Spleen (tissue), 13 donors: Measurements from ENCODE around the gene RRAGD. TPM values are rescaled to one million over a fixed set of nuclear protein-coding genes. Genes with fewer than 3 reads are reported as not detected.

Experiments
- DNase-seq: peaks from one replicate; pipeline ENCODE4 v3.0.0-alpha.2; 2020
- H3K27ac ChIP-seq, 8 donors: fragments of 200-600 bp; sonication (generic) in 7 of 8; 1 replicate in 4 of 8; 2 replicates in 4 of 8; pipeline versions ENCODE4 v1.5.0 to v1.8.0; 2016 to 2021; ENCODE audit warnings: inconsistent platforms in 4 of 8, mild to moderate bottlenecking in 4 of 8, moderate library complexity in 1 of 8
- H3K27me3 ChIP-seq, 7 donors: fragments of 200-600 bp; sonication (generic) in 6 of 7; replicated peaks in 1 of 7; 1 replicate in 4 of 7; 2 replicates in 3 of 7; pipeline versions ENCODE4 v1.5.0 to v1.8.0; 2016 to 2021; ENCODE audit warnings: inconsistent platforms in 3 of 7, mild to moderate bottlenecking in 1 of 7
- H3K36me3 ChIP-seq, 6 donors: fragments of 200-600 bp; sonication (generic) in 5 of 6; 1 replicate in 4 of 6; 2 replicates in 2 of 6; pipeline versions ENCODE4 v1.5.0 to v1.8.0; 2016 to 2021; ENCODE audit warnings: inconsistent platforms in 2 of 6
- H3K4me1 ChIP-seq, 6 donors: fragments of 200-600 bp; sonication (generic) in 5 of 6; 1 replicate in 3 of 6; 2 replicates in 3 of 6; pipeline versions ENCODE4 v1.5.0 to v1.8.0; 2016 to 2021; ENCODE audit warnings: inconsistent platforms in 3 of 6
- H3K4me3 ChIP-seq, 8 donors: fragments of 200-600 bp; sonication (generic) in 7 of 8; 1 replicate in 4 of 8; 2 replicates in 4 of 8; pipeline versions ENCODE4 v1.5.0 to v1.8.0; 2016 to 2021; ENCODE audit warnings: inconsistent platforms in 4 of 8, mild to moderate bottlenecking in 4 of 8, moderate library complexity in 2 of 8
- H3K9me3 ChIP-seq, 8 donors: fragments of 200-600 bp; sonication (generic) in 7 of 8; 1 replicate in 4 of 8; 2 replicates in 4 of 8; pipeline versions ENCODE4 v1.5.0 to v1.8.0; 2016 to 2021; ENCODE audit warnings: inconsistent platforms in 4 of 8
- CTCF ChIP-seq, 11 experiments: fragments of 200-600 bp in 7 of 11; fragments of 450-650 bp in 4 of 11; sonication (generic) in 4 of 11; IDR thresholded peaks in 8 of 11; conservative IDR thresholded peaks in 3 of 11; 1 replicate in 7 of 11; 2 replicates in 4 of 11; pipeline versions ENCODE4 v1.4.0 to v1.8.0; 2016 to 2021; ENCODE audit warnings: antibody characterized with exemption in 11 of 11, inconsistent platforms in 4 of 11, mild to moderate bottlenecking in 1 of 11
- POLR2A ChIP-seq, 3 donors: fragments of 450-650 bp; IDR thresholded peaks; one replicate each; pipeline ENCODE4 v1.5.1; 2017; ENCODE audit warnings: antibody characterized with exemption in 3 of 3, mild to moderate bottlenecking in 1 of 3
- POLR2AphosphoS5 ChIP-seq, 3 donors: sonication (generic); formaldehyde crosslinking; IDR thresholded peaks; one replicate each; pipeline ENCODE4 v1.5.1; 2017; ENCODE audit warnings: antibody characterized with exemption in 3 of 3
- WGBS, 5 donors: extraction: QIAGEN DNeasy Blood & Tissue Kit in 3 of 5; methylation state at CpG; one replicate each; pipeline versions ENCODE4 v1.1.5 to v1.1.7; 2013 to 2018; 5-methylcytosine and 5-hydroxymethylcytosine counted together
- intact Hi-C: fragments of 100-400 bp; cut with DNase I; formaldehyde crosslinking; loops from one replicate; pipeline ENCODE4 v1.15.0; 2023; ENCODE audit warnings: low total_unique reads
- long read RNA-seq, 2 donors: transcript quantifications; one replicate each; lab custom pipeline, GENCODE V29; 2026
- polyA plus RNA-seq, 3 donors: library from polyadenylated mRNA; stranded (reverse); fragments of 200-250 nt; gene quantifications; one replicate each; pipeline ENCODE4 v1.2.1, GENCODE V29; 2013
- total RNA-seq, 7 donors: library from RNA; depleted of rRNA in 3 of 7; stranded (reverse); fragments of >200 nt in 3 of 7; fragmentation: NEBNext Ultra II Directional in 4 of 7; extraction: Animal tissue kit (Norgen Biotek cat#: 25700) in 4 of 7; gene quantifications; one replicate each; pipeline versions ENCODE4 v1.1.0 to v1.2.1, GENCODE V29; 2016 to 2021
- donor health status: healthy with polysubstance abuse.
- donor health status: DM: no; HTN: no; CAD: no; lungs with moderate emphysema.
- donor health status: DM: no; HTN: no; CAD: no.
- donor health status: Bipolar disorder and iron deficiency.
- donor health status: healthy.
- donor health status: DM: no; HTN: no; CAD: no.
- donor health status: DM: yes; HTN: yes; CAD: no.

Gene RRAGD, protein sequence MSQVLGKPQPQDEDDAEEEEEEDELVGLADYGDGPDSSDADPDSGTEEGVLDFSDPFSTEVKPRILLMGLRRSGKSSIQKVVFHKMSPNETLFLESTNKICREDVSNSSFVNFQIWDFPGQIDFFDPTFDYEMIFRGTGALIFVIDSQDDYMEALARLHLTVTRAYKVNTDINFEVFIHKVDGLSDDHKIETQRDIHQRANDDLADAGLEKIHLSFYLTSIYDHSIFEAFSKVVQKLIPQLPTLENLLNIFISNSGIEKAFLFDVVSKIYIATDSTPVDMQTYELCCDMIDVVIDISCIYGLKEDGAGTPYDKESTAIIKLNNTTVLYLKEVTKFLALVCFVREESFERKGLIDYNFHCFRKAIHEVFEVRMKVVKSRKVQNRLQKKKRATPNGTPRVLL
- total RNA-seq (10 to 100 TPM; 11.0 to 26.5 (median 18.5) TPM), polyA plus RNA-seq (1 to 10 TPM; 3.1 to 7.9 (median 4.6) TPM)
- long read RNA-seq, donor 1, full-length matches to known transcripts = 6 of 6 reads
- long read RNA-seq, donor 1, partial matches to known transcripts = 0 of 6 reads
- long read RNA-seq, donor 1, other reads (novel, unspliced or antisense) = 0 of 6 reads
- long read RNA-seq, donor 2, full-length matches to known transcripts = 2 of 2 reads
- long read RNA-seq, donor 2, partial matches to known transcripts = 0 of 2 reads
- long read RNA-seq, donor 2, other reads (novel, unspliced or antisense) = 0 of 2 reads

- intact Hi-C loops = no loop called here
- Histone ChIP-seq H3K27ac (peak within 1 kb of the TSS; percentile 20 to 92 (median 80)), H3K4me3 (peak within 1 kb of the TSS; percentile 56 to 99 (median 78)), H3K9me3 (no peaks in the 10 kb centered on the region), H3K4me1 (peaks cover 10 to 60% (median 30%) of the 10 kb centered on the region in 6 donors), H3K27me3 (peaks cover 0 to 50% (median 4%) of the 10 kb centered on the region in 7 donors), H3K36me3 (no peaks in the 10 kb centered on the region)
- TF ChIP-seq POLR2AphosphoS5 (IDR thresholded peaks at IDR 0.05) (peak; percentile 40 to 72 (median 71)), CTCF (IDR thresholded peaks at IDR 0.05 in 8 of 11, conservative IDR thresholded peaks at IDR 0.05 in 3 of 11) (no peak), POLR2A (IDR thresholded peaks at IDR 0.05) (no peak)
- DNase-seq = peak; percentile 91
- WGBS, 5 donors = 0 to 3% (median 1%) methylated on average over 25 to 84 of the region's 85 CpGs
These were observed at the start of gene RRAGD for GRCh38 chr6:89412071-89413005. Gene RRAGD, minus strand, starts transcription at chr6:89412273. Its CDS starts 280 bp downstream, at chr6:89411993.

DNA sequence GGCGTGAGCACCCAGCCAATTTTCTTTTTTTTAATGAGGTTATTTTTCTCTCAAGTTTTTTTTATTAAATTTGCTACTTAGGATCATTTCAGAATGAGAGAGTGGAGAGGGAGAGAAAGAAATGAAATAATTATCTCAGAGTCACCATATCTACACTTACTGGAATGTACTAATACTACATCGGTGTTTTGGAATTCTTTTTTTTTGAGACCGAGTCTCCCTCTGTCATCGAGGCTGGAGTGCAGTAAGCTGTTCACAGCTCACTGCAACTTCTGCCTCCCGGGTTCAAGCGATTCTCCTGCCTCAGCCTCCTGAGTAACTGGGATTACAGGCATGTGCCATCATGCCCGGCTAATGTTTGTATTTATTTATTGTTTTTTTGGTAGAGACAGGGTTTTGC, 48.6 kb upstream of the RRAGD start:
- no peaks in the 10 kb centered on the region for H3K4me1 ChIP-seq
- H3K27me3 ChIP-seq = no peaks in the 10 kb centered on the region
- intact Hi-C loops = no loop called here
- H3K27ac ChIP-seq = no peak overlapping the region
- no peak for DNase-seq
- no peak for TF ChIP-seq CTCF (IDR thresholded peaks at IDR 0.05 in 8 of 11, conservative IDR thresholded peaks at IDR 0.05 in 3 of 11)
- no peak for TF ChIP-seq POLR2AphosphoS5 (IDR thresholded peaks at IDR 0.05)
- no peak for TF ChIP-seq POLR2A (IDR thresholded peaks at IDR 0.05)
- H3K36me3 ChIP-seq = no peaks in the 10 kb centered on the region
- 90 to 94% (median 91%) methylated on average over 7 of the region's 7 CpGs for WGBS, 5 donors
- H3K4me3 ChIP-seq = no peak overlapping the region
- H3K9me3 ChIP-seq = peaks cover 0 to 2% (median 0%) of the 10 kb centered on the region in 8 donors

DNA sequence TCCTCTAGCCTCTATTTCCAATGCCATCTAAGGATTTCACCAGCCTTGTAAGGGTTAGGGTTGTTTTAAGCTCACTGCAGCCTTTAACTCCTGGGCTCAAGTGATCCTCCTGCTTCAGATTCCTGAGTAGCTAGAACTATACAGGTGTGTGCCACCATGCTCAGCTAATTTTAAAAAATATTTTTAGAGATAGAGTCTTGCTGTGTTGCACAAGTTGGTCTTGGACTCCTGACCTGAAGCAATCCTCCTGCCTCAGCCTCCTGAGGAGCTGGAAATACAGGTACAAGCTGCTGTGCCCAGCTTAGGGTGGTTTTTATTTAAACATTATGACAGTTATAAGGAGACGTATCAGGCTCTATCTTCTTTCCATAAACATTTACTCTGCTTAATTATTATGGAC, 47.4 kb upstream of the RRAGD start:
- WGBS, 5 donors = 90 to 96% (median 92%) methylated on average over 1 of the region's 1 CpG
- no peaks in the 10 kb centered on the region for H3K4me1 ChIP-seq
- no peaks in the 10 kb centered on the region for H3K27me3 ChIP-seq
- no peaks in the 10 kb centered on the region for H3K36me3 ChIP-seq
- TF ChIP-seq POLR2A (IDR thresholded peaks at IDR 0.05) (no peak), CTCF (IDR thresholded peaks at IDR 0.05 in 8 of 11, conservative IDR thresholded peaks at IDR 0.05 in 3 of 11) (no peak), POLR2AphosphoS5 (IDR thresholded peaks at IDR 0.05) (no peak)
- DNase-seq = no peak
- no peak overlapping the region for H3K4me3 ChIP-seq
- intact Hi-C loops = no loop called here
- H3K27ac ChIP-seq = no peak overlapping the region
- H3K9me3 ChIP-seq = peaks cover 0 to 7% (median 0%) of the 10 kb centered on the region in 8 donors
